Coronary artery (tissue), 2 donors: ENCODE data around the gene GUCY2D.

Source experiments
- DNase-seq: peaks from one replicate; pipeline ENCODE4 v3.0.0-alpha.2; 2017; ENCODE audit warnings: low spot score
- H3K27ac ChIP-seq, 2 donors: fragments of 200-600 bp; sonication (generic); one replicate each; pipeline ENCODE4 v1.5.1; 2016 to 2019
- H3K4me3 ChIP-seq: fragments of 200-600 bp; sonication (generic); 2 replicates; pipeline ENCODE4 v1.5.1; 2016; ENCODE audit warnings: mild to moderate bottlenecking, moderate library complexity
- CTCF ChIP-seq: fragments of 200-600 bp; sonication (generic); IDR thresholded peaks from one replicate; pipeline ENCODE4 v1.5.1; 2019; ENCODE audit warnings: antibody characterized with exemption

GUCY2D gene

GRCh38 chr17:8048236-8048635, 45.8 kb downstream of the GUCY2D start:
- DNase-seq = no peak
- Histone ChIP-seq H3K27ac (no peak overlapping the region), H3K4me3 (no peak overlapping the region)
- no peak for TF ChIP-seq CTCF

GRCh38 chr17:8048736-8049135, 46.3 kb downstream of the GUCY2D start:
- Histone ChIP-seq H3K4me3 (no peak overlapping the region), H3K27ac (no peak overlapping the region)
- no peak for DNase-seq
- TF ChIP-seq CTCF = no peak

- H3K27ac ChIP-seq = no peak overlapping the region
- no peak for DNase-seq
- TF ChIP-seq CTCF = no peak
- H3K4me3 ChIP-seq = no peak overlapping the region
Measured at GRCh38 chr17:8051831-8052230, 49.4 kb downstream of the GUCY2D start.

- Histone ChIP-seq H3K4me3 (no peak overlapping the region), H3K27ac (no peak overlapping the region)
- DNase-seq = no peak
- no peak for TF ChIP-seq CTCF
Measured at GRCh38 chr17:8052256-8053252, 50.1 kb downstream of the GUCY2D start.

GRCh38 chr17:8053600-8053999, 51.2 kb downstream of the GUCY2D start:
- DNase-seq = no peak
- Histone ChIP-seq H3K27ac (no peak overlapping the region), H3K4me3 (no peak overlapping the region)
- TF ChIP-seq CTCF = no peak

- no peak overlapping the region for H3K4me3 ChIP-seq
- H3K27ac ChIP-seq = peak overlapping the region in 1 of 2 donors; percentile 58
- no peak for DNase-seq
- TF ChIP-seq CTCF = no peak
Measured at GRCh38 chr17:8055851-8056231, 53.4 kb downstream of the GUCY2D start.
